Activated CD8-positive, alpha-beta memory T cell treated with anti-CD3 and anti-CD28 coated beads, Interleukin-2, amount 50 U/mL, for 4 hours (primary cell): ENCODE measurements around the gene RERE.
"Not testable (repeated sequence)": the region's sequence is repeated elsewhere in the genome, so short reads cannot be mapped to it uniquely, and the experiment has no call there.

Experiments
- DNase-seq: peaks from one replicate; pipeline ENCODE4 v3.0.0-alpha.2; 2020

Gene RERE

DNA sequence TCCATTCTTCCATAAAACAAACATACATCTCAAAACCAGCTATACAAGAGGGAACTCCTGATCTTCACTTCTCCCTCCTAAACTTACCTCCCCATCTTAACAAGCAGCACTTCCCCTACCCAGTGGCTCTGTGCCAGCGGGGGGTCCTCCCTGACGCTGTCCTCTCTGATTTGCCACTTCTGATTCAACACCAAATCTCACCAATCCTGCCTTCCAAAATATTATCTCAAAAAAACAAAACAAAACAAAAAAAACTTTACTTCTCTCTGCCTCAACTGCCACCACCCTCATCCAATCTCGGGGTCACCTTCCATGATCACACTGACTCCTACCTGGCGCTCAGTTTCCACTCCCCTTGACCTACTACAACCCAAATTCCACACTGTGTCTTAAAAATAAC lies 426.7 kb downstream of the RERE start:
- DNase-seq: no peak

DNA sequence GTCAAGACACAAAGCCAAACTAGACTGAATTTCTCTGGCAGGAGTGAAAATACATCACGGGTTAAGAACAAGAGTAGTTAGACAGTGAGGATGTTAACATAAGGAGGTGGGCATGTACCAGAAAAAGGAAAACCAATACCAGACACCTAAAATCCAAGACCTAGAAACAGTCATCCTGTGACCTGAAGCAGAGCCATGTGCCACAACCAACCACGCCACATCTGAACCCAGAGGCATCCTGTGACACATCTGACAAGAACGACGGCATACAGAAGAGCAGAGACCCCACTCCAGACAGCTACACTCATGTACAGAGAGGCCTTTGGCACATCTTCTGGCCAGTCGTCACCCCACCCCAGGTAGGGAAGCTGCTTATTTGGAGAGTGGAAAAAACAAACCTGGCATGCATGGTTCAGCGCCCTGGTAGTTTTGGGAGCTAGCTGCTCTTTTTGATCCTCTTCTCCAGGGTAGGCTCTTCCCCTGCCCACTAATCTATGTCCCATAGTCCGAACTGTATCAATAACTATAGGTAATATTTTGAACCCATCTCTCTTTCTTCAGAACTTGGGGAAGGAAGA lies 427.4 kb downstream of the RERE start:
- no peak for DNase-seq

DNA sequence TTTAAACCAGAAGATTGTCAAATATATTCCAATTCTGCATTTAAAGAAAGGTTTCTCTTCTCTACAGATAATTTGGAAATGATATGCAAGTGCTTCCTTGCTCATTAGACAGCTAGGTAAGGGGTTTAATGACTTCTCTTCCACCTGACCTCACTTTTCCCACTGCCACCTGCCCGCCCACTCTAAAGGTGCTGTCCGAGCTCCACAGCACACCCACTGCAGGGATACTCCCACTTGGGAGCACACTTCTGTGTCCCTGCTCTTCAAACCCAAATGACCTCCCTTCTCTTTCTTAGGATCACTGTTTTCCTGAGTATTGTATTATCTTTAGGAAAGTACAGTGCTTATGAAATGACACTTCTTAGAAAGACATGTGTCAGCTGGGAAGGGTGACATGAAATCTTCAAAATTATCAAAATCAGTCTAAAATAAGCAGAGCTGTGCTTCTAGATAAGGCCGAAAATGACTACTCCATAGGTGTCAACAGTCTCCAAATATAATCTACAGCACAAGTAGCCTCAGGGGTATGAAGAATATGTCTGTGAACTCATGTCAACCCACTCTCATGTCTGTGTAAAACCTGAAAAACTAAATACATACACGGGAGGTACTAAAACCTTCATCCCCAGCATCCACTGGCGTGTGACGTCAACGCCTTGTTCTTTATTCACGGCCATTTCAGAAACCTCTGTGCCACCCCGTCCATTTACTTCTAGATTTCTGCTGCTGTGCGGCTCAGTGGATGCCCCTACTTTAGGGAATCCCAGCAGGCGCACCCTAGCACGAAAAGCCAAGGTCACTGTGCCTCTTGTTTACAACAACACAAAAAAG lies 428.5 kb downstream of the RERE start:
- DNase-seq: no peak

DNA sequence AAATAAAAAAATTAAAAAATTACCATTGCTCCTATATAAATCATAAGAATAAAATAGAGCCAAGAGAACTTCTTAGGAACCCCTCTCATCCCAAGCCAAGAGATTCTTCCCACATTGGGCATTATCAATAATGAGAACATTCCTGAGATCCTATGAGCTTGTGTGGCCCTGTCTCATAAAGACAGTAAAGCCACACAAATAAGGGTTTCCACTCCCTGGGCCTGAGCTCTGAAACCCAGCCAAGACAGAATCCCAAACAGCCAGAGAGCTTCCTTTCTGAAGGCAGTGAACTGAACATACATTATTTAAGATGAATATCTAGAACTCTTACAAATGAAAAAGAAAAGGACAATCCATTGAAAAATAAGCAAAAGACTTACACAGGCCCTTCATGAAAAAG lies 431.2 kb downstream of the RERE start:
- no peak for DNase-seq

DNA sequence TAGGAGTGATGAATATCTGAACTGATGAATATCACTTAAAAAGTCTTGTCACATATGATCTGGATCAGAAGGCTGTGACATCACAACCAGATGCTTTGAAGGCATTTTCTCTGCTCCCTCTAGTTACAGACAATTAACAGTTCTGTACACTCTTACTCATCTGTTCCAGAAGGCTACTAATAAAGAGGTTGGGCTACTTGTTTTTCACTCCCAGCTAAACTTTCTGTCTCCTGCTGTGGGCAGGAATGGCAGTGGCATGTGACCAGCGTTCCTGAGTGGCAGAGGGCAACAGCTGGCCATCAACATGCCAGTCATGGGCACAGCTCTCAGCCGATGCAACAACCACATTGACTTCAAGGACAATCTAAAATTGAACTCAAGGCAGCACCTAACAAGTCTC lies 432.9 kb downstream of the RERE start:
- DNase-seq: no peak

GRCh38 chr1:8384088-8384487 lies 433.4 kb downstream of the RERE start:
- no peak for DNase-seq

- DNase-seq: no peak
These were observed 434.6 kb downstream of the RERE start for GRCh38 chr1:8382608-8383505.

DNA sequence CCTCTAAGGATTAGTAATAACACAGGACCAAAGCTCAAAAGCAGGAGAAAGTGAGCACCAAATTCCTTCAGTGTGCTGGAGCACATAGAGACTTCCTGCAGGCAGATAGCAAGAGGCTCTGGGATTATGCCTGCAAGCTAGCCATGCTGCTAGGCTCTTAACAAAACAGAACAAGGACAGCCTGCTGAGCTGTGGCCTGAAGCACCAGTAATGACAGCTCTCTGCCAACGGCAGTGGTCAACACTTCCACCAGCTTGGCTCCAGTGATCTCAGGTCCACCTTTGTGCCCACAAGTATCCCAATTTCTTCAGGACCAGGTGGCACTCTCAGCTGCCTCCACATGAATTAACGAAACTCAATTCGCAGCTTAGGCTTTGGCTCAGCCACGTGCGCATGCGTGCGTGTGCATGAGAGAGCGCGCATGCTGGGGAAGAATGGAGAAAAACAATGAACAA lies 435.4 kb downstream of the RERE start:
- DNase-seq: no peak

DNA sequence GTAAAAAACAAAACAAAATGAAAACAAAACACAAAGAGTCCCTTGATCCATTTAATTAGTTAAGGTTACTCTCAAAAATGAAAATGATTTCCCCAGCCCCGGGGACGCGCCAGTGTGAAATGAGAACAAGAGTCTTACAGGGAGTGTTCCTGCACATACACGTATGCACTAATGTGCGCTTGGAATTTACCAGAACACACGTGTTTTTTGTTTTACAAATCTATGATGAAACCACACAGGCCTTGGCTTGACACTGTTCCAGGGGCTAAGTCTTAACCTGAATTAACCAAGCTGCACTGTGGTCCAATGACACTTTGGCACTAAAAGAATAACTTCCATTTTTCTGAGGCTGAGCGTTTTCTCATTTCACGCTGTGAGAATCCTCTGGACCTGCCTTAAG lies 435.8 kb downstream of the RERE start:
- no peak for DNase-seq

DNA sequence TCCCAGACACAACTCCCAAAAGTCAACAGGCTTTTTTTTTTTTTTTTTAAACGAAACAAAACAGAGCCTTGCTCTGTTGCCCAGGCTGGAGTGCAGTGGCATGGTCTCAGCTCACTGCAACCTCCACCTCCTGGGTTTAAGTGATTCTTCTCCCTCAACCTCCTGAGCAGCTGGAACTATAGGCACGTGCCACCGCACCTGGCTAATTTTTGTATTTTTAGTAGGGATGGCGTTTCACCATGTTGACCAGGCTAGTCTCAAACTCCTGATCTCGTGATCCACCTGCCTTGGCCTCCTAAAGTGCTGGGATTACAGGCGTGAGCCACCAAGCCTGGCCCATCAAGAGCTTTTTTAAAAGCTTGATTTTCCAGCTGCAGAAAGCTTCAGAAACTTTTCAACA lies 437.1 kb downstream of the RERE start:
- not testable (repeated sequence) for DNase-seq

- no peak for DNase-seq
These were observed 437.8 kb downstream of the RERE start for GRCh38 chr1:8379513-8380186.

GRCh38 chr1:8378981-8379470 lies 438.4 kb downstream of the RERE start:
- DNase-seq: no peak

DNA sequence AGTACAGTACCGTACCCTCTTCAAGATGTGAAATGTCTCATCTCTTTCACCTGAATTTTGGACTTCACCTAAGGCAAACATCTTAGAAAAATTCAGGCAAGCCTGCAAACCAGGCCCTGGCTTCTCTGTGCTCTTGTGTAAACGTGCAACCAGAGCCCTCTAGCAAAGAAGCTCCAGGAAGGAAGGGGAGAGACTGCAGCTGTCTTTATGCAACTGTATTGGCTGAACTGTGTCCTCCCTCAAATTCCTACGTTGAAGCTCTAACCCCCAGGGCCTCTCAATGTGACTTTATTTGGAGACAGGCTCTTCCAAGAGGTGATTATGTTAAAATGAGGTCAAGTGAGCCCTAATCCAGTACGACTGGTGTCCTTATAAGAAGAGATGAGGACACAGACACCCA lies 439.3 kb downstream of the RERE start:
- no peak for DNase-seq

- DNase-seq: no peak
These were observed 440.0 kb downstream of the RERE start for GRCh38 chr1:8377271-8377981.

DNA sequence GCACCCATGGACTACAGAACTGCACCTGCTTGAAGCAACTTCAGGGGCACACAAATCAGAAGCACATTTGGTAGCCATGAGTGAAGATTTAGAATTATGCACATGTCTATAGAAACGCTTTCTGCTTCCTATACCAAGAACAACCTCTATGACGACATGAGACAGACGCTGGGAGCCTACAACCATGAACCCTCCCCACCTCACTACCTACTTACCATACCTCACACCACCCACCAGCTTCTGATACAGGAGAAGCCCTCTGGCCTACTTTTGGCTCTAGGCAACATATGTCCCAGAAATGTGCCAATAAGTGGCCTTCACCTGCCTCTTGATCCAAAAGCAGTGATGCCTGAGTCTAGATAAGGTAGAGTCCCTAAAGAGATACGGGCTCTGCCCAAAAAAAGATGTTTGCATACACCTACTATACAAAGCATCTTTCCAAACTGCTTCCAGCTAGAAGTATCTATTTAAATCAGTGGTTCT lies 441.0 kb downstream of the RERE start:
- no peak for DNase-seq

DNA sequence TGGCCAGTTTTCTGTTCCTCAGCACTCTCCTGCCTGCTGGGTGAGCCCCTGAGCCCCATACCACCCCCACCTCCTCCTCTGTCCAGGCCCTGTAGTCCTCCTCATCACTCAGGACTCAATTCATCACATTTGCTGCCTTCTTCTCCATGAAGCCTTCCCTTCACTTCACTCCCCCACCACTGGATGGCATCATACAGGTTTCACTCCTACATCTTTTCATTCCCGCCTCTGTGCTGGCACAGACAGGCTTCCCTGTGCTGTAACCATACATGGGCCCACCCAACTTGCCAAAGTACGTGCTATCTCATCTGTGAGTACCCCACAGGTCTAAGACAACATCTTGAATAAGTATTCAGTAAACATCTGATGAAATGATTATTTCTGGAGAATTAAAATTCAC lies 442.6 kb downstream of the RERE start:
- no peak for DNase-seq

GRCh38 chr1:8374356-8374755 lies 443.1 kb downstream of the RERE start:
- no peak for DNase-seq

GRCh38 chr1:8373581-8374241 lies 443.7 kb downstream of the RERE start:
- DNase-seq: no peak

GRCh38 chr1:8373125-8373524 lies 444.3 kb downstream of the RERE start:
- no peak for DNase-seq

DNA sequence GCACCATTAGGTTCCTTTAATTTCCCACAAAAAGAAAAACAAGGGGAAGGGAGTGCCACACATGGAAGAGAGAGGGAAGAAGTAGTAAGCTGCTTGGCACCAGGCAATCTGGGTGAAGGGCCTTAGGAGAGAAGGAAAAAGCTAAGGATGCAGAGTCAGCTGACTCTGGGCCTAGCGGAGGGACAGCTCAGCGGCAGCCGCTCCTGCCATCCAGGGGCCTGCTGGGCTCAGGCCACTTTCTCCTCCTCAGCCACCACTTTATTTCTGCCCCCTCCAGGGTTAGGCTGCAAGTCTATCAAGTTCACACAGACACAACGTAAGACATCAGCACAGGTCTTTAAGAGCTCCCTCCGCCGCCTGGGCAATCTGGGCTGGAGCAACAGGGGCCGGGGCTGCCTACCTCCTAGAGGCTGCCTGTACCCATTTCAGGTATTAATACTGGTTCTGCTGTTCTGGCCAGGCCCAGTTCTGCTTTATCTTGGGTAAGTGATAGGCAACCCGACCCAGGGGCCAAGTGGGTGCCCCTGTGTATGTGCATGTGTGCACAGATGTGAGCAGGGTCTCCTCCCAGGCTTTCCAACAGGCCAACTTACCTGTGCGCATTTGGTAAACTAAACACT lies 446.0 kb downstream of the RERE start:
- DNase-seq: no peak

DNA sequence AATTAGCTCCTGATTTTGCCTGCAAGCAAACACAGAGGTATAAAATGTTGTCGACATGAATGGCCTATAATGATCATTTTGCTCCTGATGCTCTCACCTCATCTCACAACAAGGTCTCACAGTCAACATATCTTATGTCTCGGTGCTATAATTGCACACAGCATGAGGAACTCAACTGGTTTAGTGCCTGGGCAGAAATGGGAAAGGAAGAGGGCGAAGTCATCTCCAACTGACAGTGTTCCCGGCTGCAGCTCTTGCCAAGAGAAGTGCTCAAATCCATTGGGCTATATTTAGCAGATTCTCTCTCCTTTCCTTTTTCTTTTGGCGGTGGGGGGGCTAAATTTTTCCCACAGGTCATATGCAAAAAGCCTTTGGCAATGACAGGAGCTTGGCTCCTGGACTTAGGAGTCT lies 446.5 kb downstream of the RERE start:
- no peak for DNase-seq
